ENCODE results near the gene LEFTY2.

The LEFTY2 gene

DNA sequence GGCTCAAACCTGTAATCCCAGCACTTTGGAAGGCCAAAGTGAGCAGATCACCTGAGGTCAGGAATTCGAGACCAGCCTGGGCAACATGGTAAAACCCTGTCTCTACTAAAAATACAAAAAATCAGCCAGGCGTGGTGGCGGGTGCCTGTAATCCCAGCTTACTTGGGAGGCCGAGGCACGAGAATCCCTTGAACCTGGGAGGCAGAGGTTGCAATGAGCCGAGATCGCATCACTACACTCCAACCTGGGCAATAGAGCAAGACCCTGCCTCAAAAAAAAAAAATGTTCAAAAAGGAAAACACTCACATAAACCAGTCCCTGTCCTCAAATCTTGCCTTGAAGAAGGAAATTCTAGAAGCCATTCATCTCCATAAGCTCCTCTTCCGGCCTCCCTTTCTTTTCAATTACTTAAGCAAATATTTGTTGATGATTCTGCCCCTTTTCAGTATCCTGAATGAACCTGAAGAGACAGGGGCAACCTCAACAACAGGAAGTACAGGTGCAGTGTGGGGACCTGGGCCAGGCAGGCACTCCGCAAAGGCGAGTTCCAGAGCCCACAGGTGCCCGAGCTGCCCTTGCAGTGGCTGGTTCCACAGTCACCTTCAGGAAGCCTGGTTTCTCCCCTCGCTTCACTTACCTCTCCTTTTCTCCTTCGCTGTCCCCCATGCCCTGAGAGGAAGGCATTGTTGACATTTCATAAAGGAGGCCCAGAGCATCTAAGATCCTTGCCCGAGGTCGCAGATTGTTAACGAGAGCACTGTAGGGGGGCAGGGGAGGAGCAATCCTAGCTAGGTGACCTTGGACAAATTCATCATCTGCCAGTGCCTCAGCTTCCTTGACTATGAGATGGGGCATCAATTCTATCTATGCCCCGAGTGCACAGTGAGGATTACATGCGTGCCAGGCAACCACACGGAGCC lies 43.2 kb downstream of the LEFTY2 start:
- TF ChIP-seq, protein P1, sequence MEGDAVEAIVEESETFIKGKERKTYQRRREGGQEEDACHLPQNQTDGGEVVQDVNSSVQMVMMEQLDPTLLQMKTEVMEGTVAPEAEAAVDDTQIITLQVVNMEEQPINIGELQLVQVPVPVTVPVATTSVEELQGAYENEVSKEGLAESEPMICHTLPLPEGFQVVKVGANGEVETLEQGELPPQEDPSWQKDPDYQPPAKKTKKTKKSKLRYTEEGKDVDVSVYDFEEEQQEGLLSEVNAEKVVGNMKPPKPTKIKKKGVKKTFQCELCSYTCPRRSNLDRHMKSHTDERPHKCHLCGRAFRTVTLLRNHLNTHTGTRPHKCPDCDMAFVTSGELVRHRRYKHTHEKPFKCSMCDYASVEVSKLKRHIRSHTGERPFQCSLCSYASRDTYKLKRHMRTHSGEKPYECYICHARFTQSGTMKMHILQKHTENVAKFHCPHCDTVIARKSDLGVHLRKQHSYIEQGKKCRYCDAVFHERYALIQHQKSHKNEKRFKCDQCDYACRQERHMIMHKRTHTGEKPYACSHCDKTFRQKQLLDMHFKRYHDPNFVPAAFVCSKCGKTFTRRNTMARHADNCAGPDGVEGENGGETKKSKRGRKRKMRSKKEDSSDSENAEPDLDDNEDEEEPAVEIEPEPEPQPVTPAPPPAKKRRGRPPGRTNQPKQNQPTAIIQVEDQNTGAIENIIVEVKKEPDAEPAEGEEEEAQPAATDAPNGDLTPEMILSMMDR (conservative IDR thresholded peaks at IDR 0.05; ENCODE audit: low read length): no peak
- DNase-seq (ENCODE audit: low read depth): no peak
- no peak overlapping the region for H3K4me3 ChIP-seq (ENCODE audit: low read length)

DNA sequence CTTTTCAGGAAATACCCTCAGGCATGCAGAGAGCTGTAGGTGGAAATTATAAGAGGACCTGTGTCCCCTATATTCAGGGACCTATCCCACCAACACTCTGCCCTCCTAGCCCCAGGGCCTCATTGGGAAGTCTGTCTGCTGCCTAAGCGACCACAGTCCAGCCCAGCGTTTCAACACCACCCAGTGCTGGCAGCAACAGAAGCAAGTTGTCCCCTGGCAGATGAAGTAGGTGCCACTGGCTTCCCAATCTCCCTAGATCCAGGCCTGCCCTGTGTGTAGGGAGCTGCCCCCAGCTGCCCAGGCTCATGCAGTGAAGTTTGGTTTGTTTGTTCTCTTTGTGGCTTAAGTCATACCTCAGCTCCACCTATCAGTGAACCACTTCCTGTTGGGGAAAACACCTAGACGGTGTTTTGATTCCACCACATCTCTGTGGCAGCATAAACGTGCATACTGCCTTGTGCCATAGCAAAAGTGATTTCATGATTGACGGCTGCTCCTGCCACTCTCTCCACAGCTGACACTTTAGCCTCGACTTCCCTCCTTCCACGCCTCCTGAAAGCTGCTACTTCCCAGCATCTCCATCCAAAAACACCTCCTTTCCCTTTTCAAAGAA lies 44.0 kb downstream of the LEFTY2 start:
- no peak for DNase-seq (ENCODE audit: low read depth)
- TF ChIP-seq, protein P1 (conservative IDR thresholded peaks at IDR 0.05; ENCODE audit: low read length): no peak
- no peak overlapping the region for H3K4me3 ChIP-seq (ENCODE audit: low read length)

DNA sequence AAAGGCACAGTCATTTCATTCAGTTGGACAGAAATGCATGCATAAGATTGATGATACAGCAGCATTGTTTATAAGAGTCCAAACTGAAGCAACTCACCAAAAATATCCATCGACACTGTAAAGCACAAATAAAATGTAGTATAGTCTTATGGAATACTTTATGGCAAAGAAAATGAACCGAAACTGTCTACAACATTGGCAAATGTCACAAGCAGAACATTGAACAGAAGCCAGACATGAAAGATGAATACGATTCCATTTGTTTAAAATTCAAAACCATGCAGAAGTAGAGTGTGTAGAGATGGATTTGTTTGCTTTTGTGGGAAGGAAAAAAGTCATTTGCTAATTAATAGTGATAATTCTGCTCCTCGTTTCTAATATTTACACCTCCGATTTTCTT lies 44.5 kb downstream of the LEFTY2 start:
- H3K4me3 ChIP-seq (ENCODE audit: low read length): no peak overlapping the region
- TF ChIP-seq, protein P1 (conservative IDR thresholded peaks at IDR 0.05; ENCODE audit: low read length): no peak
- DNase-seq (ENCODE audit: low read depth): no peak

DNA sequence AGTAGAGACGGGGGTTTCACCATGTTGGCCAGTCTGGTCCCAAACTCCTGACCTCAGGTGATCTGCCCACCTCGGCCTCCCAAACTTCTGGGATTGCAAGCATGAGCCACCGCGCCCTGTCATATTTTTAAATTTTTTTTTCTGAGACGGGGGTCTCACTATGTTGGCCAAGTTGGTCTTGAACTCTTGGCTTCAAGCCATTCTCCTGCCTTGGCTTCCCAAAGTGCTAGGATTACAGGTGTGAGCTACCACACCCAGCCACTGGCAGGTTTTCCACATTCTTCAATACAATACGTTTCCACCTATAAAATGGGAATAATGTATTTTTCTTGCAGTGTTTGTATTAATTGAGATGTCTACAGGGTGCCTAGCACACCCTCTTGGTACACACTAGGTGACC lies 48.7 kb downstream of the LEFTY2 start:
- TF ChIP-seq, protein P1 (conservative IDR thresholded peaks at IDR 0.05; ENCODE audit: low read length): no peak
- no peak for DNase-seq (ENCODE audit: low read depth)
- no peak overlapping the region for H3K4me3 ChIP-seq (ENCODE audit: low read length)

DNA sequence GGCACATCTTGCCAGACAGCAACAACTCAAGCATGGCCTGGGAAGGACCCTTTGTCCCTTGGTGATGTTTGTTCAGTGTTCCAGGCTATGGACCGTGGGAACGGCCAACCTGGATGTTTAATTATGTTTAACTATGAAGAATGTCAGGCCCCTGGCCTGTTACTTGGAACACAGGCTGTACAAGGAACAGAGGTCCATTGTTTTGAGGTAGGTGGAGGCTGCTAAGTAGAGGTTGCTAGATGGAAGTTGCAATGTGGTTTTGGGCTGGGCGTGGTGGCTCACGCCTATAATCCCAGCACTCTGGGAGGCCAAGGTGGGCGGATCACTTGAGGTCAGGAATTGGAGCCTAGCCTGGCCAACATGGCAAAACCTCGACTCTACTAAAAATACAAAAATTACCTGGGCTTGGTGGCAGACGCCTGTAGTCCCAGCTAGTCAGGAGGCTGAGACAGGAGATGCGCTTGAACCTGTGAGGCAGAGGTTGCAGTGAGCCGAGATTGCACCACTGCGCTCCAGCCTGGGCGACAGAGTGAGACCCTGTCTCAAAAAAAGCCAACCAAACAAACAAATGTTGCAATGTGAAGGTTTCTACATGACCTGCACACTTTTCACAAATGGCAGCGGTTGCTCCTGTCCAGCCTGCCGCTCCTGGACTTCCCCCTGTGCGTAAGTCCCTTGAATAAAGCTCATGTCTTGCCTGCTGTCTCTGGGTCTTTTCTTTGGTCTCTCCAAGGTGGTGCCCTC lies 49.6 kb downstream of the LEFTY2 start:
- TF ChIP-seq, protein P1 (conservative IDR thresholded peaks at IDR 0.05; ENCODE audit: low read length): no peak
- no peak overlapping the region for H3K4me3 ChIP-seq (ENCODE audit: low read length)
- no peak for DNase-seq (ENCODE audit: low read depth)

DNA sequence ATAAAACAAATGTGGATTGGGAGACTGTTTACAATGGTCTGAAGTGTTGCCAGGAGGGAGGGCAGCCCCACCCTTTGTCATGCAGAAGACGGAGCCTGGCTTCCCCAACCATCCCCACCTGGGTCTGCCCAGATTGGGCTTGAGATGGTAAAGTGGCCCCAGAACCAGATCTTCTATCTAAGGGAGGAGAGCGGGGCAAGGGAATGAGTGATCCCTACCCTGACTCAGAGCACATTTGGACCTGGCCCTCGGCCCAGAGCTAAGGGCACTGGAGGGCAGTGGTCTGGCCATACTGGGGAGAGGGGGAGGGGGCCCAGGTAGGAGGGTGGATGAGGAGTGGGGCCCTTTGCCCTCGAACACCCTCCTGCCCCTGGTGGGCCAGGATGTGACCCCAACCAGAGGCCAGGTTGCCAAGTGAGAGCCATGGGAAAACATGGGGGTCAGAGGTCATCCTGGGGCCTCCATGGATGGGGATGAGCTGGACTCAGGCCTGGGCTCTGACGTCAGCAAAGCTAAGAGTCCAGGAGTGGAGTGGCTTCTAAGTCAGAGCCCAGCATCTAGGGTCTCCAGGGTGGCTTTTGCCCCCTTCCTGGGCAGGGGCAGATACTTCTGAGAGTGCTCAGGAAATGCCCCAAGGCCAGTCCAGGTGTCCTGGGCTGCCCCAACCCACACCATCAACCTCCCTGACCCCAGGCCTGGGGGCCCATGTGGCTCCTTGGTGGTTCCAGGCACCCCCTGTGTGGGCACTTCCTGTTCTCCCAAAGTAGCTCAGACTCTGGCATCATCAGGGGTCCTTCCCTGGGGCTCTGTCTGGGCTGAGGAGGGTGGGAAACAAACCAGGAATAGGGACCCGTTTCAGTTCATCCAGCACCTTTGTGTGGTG lies 50.4 kb downstream of the LEFTY2 start:
- no peak overlapping the region for H3K4me3 ChIP-seq (ENCODE audit: low read length)
- TF ChIP-seq, protein P1 (conservative IDR thresholded peaks at IDR 0.05; ENCODE audit: low read length): no peak
- DNase-seq (ENCODE audit: low read depth): no peak

All from AG10803 (cell line).